WTC11 (cell line): ENCODE data around the gene DPYSL3. TPM values are rescaled to one million over a fixed set of nuclear protein-coding genes. Genes with fewer than 3 reads are reported as not detected.

ENCODE experiments used
- ATAC-seq: fragments of 200-7000 bp; cut with Tn5 transposase; 2 replicates; pipeline ENCODE4 v1.10.0; 2021; ENCODE audit warnings: mild to moderate bottlenecking, moderate library complexity
- CTCF ChIA-PET: fragments of 300-600 bp; sonication (Branson Sonifier 250); formaldehyde crosslinking; loops from one replicate; lab custom pipeline; 2021; ENCODE audit warnings: antibody characterized with exemption; lab: Charles Lee
- POLR2A ChIA-PET: fragments of 350-600 bp; sonication (Branson Sonifier 250); formaldehyde crosslinking; loops from one replicate; lab custom pipeline; 2021; ENCODE audit warnings: antibody characterized with exemption; lab: Charles Lee
- DNase-seq: peaks from one replicate; pipeline ENCODE4 v3.0.0; 2021; ENCODE audit warnings: low spot score
- H3K27ac Mint-ChIP-seq: 2 replicates; pipeline ENCODE4 v1.8.0; 2021; ENCODE audit warnings: mixed read lengths
- H3K27me3 Mint-ChIP-seq: 2 replicates; pipeline ENCODE4 v1.8.0; 2021; ENCODE audit warnings: low read depth, mild to moderate bottlenecking, moderate library complexity, mixed read lengths
- H3K36me3 Mint-ChIP-seq: 2 replicates; pipeline ENCODE4 v1.8.0; 2021; ENCODE audit warnings: mixed read lengths
- H3K4me1 Mint-ChIP-seq: 2 replicates; pipeline ENCODE4 v1.8.0; 2022; ENCODE audit warnings: mixed read lengths
- H3K4me3 Mint-ChIP-seq: 2 replicates; pipeline ENCODE4 v1.8.0; 2021; ENCODE audit warnings: mild to moderate bottlenecking, moderate library complexity, mixed read lengths
- H3K9me3 Mint-ChIP-seq: 2 replicates; pipeline ENCODE4 v1.8.0; 2021; ENCODE audit warnings: mixed read lengths
- CBFB ChIP-seq: sonication (generic); formaldehyde crosslinking; IDR thresholded peaks from 2 replicates; pipeline ENCODE4 v1.8.1; 2022; ENCODE audit warnings: mild to moderate bottlenecking, low read depth, missing genetic modification reagents
- CREB1 ChIP-seq: sonication (generic); formaldehyde crosslinking; IDR thresholded peaks from 2 replicates; pipeline ENCODE4 v1.8.0; 2023; ENCODE audit warnings: mild to moderate bottlenecking, missing genetic modification reagents
- CREM ChIP-seq: sonication (generic); formaldehyde crosslinking; IDR thresholded peaks from 2 replicates; pipeline ENCODE4 v1.8.1; 2022; ENCODE audit warnings: mild to moderate bottlenecking, missing genetic modification reagents, moderate library complexity
- ELF4 ChIP-seq: sonication (generic); formaldehyde crosslinking; IDR thresholded peaks from 2 replicates; pipeline ENCODE4 v1.8.1; 2022; ENCODE audit warnings: low read depth, mild to moderate bottlenecking, moderate library complexity, missing genetic modification reagents
- JAZF1 ChIP-seq: fragments of 250-450 bp; sonication (Bioruptor Pico); IDR thresholded peaks from 2 replicates; pipeline ENCODE4 v1.9.0; 2021; ENCODE audit warnings: moderate library complexity, mild to moderate bottlenecking, inconsistent platforms
- JUN ChIP-seq: sonication (generic); formaldehyde crosslinking; IDR thresholded peaks from 2 replicates; pipeline ENCODE4 v1.8.0; 2023; ENCODE audit warnings: mild to moderate bottlenecking, missing genetic modification reagents
- KAT7 ChIP-seq: sonication (generic); formaldehyde crosslinking; IDR thresholded peaks from 2 replicates; pipeline ENCODE4 v1.8.1; 2023; ENCODE audit warnings: missing genetic modification reagents, mild to moderate bottlenecking, borderline replicate concordance
- NFYB ChIP-seq: sonication (generic); formaldehyde crosslinking; conservative IDR thresholded peaks from 2 replicates; pipeline ENCODE4 v1.8.0; 2022; ENCODE audit warnings: low read depth, missing genetic modification reagents
- PRRX2 ChIP-seq: fragments of 250-450 bp; sonication (Bioruptor Pico); IDR thresholded peaks from 2 replicates; pipeline ENCODE4 v1.8.0; 2021; ENCODE audit warnings: mild to moderate bottlenecking
- SMAD3 ChIP-seq: sonication (generic); formaldehyde crosslinking; IDR thresholded peaks from 2 replicates; pipeline ENCODE4 v1.8.0; 2022; ENCODE audit warnings: missing genetic modification reagents, mild to moderate bottlenecking, borderline replicate concordance
- TCF7 ChIP-seq: sonication (generic); formaldehyde crosslinking; IDR thresholded peaks from 2 replicates; pipeline ENCODE4 v1.8.0; 2022; ENCODE audit warnings: mild to moderate bottlenecking, low read depth, missing genetic modification reagents, moderate library complexity
- TP53 ChIP-seq: sonication (generic); formaldehyde crosslinking; IDR thresholded peaks from 2 replicates; pipeline ENCODE4 v1.8.1; 2023; ENCODE audit warnings: mild to moderate bottlenecking, missing genetic modification reagents
- ZNF121 ChIP-seq: sonication (generic); formaldehyde crosslinking; IDR thresholded peaks from 2 replicates; pipeline ENCODE4 v1.8.0; 2023; ENCODE audit warnings: missing genetic modification reagents
- ZNF138 ChIP-seq: sonication (generic); formaldehyde crosslinking; conservative IDR thresholded peaks from 2 replicates; pipeline ENCODE4 v1.8.1; 2022; ENCODE audit warnings: mild to moderate bottlenecking, moderate library complexity, missing genetic modification reagents
- ZNF219 ChIP-seq: sonication (generic); formaldehyde crosslinking; IDR thresholded peaks from 2 replicates; pipeline ENCODE4 v1.8.0; 2023; ENCODE audit warnings: missing genetic modification reagents, mild to moderate bottlenecking, borderline replicate concordance
- ZNF317 ChIP-seq: sonication (generic); formaldehyde crosslinking; IDR thresholded peaks from 2 replicates; pipeline ENCODE4 v1.8.1; 2023; ENCODE audit warnings: low read depth, mild to moderate bottlenecking, moderate library complexity, missing genetic modification reagents, borderline replicate concordance
- ZNF671 ChIP-seq: fragments of 250-450 bp; sonication (Bioruptor Pico); IDR thresholded peaks from 2 replicates; pipeline ENCODE4 v1.8.0; 2021; ENCODE audit warnings: mild to moderate bottlenecking
- total RNA-seq: library from RNA; stranded (reverse); gene quantifications from 3 replicates; pipeline ENCODE4 v1.2.3, GENCODE V29; 2021
- TF ChIP-seq, protein P1 (sequence below): fragments of 250-450 bp; sonication (Bioruptor Pico); IDR thresholded peaks from 2 replicates; pipeline ENCODE4 v1.9.0; 2021; ENCODE audit warnings: moderate library complexity, mild to moderate bottlenecking, inconsistent platforms, borderline replicate concordance
- TF ChIP-seq, protein P2 (sequence below): sonication (generic); formaldehyde crosslinking; IDR thresholded peaks from 2 replicates; pipeline ENCODE4 v1.8.0; 2022; ENCODE audit warnings: mild to moderate bottlenecking, missing genetic modification reagents
- TF ChIP-seq, protein P3 (sequence below): sonication (generic); formaldehyde crosslinking; IDR thresholded peaks from 2 replicates; pipeline ENCODE4 v1.8.0; 2022; ENCODE audit warnings: mild to moderate bottlenecking, missing genetic modification reagents
- TF ChIP-seq, protein P4 (sequence below): fragments of 250-450 bp; sonication (Bioruptor Pico); IDR thresholded peaks from 2 replicates; pipeline ENCODE4 v1.9.0; 2021; ENCODE audit warnings: mild to moderate bottlenecking, borderline replicate concordance

DPYSL3 gene
- total RNA-seq, 1 experiment from 2014 or later: 358 TPM

DNA sequence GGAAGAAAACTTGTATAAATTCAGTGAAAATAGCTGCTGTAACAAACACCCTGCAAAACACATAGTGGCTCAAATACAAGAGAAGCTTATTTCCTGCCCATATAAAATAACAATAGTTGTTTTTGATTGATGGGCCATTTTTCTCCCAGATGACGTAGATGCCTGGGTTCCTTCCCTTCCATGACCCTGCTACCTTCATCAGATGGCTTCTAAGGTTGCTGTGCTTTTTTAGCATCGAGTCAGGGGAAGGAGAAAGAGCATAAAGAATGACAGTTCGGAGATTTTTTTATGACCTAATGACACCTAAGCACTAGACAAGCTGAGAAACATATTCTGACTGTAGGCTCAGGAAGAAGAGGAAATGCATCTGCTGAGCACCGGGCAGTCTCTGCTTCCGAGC, 34.7 kb upstream of the DPYSL3 start:
- H3K27ac Mint-ChIP-seq: no peak overlapping the region
- ATAC-seq (no peak), DNase-seq (no peak)
- peaks cover 3% of the 10 kb centered on the region for H3K9me3 Mint-ChIP-seq
- peaks cover 2% of the 10 kb centered on the region; the same call in 1 of the 2 replicates for H3K4me1 Mint-ChIP-seq
- H3K27me3 Mint-ChIP-seq: no peaks in the 10 kb centered on the region; the same call in 1 of the 2 replicates
- POLR2A ChIA-PET: no interaction called here
- H3K4me3 Mint-ChIP-seq: no peak overlapping the region
- no peak for TF ChIP-seq ZNF317 (CRISPR knock-in tag)
- no peak for TF ChIP-seq CREM (CRISPR knock-in tag)
- no peak for TF ChIP-seq ZNF138 (CRISPR knock-in tag)
- TF ChIP-seq, protein P1, sequence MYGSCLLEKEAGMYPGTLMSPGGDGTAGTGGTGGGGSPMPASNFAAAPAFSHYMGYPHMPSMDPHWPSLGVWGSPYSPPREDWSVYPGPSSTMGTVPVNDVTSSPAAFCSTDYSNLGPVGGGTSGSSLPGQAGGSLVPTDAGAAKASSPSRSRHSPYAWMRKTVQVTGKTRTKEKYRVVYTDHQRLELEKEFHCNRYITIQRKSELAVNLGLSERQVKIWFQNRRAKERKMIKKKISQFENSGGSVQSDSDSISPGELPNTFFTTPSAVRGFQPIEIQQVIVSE (CRISPR knock-in tag): no peak
- no peak for TF ChIP-seq KAT7 (CRISPR knock-in tag)
- no peak for TF ChIP-seq NFYB (CRISPR knock-in tag)
- TF ChIP-seq ZNF671 (CRISPR knock-in tag): no peak
- TF ChIP-seq ZNF219 (CRISPR knock-in tag): no peak
- TF ChIP-seq CREB1: no peak
- no peak for TF ChIP-seq ELF4 (CRISPR knock-in tag)
- TF ChIP-seq ZNF121 (CRISPR knock-in tag): no peak
- TF ChIP-seq JUN (CRISPR knock-in tag): no peak
- TF ChIP-seq, protein P2, sequence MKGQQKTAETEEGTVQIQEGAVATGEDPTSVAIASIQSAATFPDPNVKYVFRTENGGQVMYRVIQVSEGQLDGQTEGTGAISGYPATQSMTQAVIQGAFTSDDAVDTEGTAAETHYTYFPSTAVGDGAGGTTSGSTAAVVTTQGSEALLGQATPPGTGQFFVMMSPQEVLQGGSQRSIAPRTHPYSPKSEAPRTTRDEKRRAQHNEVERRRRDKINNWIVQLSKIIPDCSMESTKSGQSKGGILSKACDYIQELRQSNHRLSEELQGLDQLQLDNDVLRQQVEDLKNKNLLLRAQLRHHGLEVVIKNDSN: no peak
- no peak for TF ChIP-seq JAZF1 (CRISPR knock-in tag)
- TF ChIP-seq TP53 (CRISPR knock-in tag): no peak
- no peak for TF ChIP-seq PRRX2 (CRISPR knock-in tag)
- TF ChIP-seq CBFB (CRISPR knock-in tag): no peak
- H3K36me3 Mint-ChIP-seq: no peaks in the 10 kb centered on the region
- CTCF ChIA-PET: no interaction called here

DNA sequence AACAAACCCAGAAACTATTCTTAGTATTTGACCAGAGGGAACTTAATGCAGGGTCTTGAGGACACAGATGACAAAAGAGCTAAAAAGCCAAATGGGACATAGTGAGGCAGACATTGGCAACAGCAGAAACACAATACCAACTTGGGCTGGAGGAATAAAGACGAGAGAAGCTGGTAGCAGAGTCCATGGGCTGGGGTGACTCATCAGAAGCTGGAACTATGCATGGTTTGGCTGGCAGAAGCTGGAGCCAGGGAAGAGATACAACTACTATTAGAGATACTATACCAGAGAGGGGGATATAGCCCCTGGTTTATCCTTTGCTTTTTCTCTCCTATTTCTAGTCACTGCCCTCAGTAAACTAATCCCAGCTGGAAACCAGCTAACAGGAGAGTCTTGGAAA, 29.2 kb upstream of the DPYSL3 start:
- Mint-ChIP-seq H3K27me3 (no peaks in the 10 kb centered on the region; the same call in 1 of the 2 replicates), H3K36me3 (no peaks in the 10 kb centered on the region), H3K9me3 (no peaks in the 10 kb centered on the region)
- DNase-seq: no peak
- CTCF ChIA-PET: interaction anchor here (1.0 kb wide), 1 partner anchor 21 kb away, joined by 3 read pairs; no protein-coding TSS in a partner anchor
- TF ChIP-seq SMAD3 (no peak), TP53 (CRISPR knock-in tag) (no peak), TCF7 (CRISPR knock-in tag) (no peak), KAT7 (CRISPR knock-in tag) (no peak)
- TF ChIP-seq, protein P3, sequence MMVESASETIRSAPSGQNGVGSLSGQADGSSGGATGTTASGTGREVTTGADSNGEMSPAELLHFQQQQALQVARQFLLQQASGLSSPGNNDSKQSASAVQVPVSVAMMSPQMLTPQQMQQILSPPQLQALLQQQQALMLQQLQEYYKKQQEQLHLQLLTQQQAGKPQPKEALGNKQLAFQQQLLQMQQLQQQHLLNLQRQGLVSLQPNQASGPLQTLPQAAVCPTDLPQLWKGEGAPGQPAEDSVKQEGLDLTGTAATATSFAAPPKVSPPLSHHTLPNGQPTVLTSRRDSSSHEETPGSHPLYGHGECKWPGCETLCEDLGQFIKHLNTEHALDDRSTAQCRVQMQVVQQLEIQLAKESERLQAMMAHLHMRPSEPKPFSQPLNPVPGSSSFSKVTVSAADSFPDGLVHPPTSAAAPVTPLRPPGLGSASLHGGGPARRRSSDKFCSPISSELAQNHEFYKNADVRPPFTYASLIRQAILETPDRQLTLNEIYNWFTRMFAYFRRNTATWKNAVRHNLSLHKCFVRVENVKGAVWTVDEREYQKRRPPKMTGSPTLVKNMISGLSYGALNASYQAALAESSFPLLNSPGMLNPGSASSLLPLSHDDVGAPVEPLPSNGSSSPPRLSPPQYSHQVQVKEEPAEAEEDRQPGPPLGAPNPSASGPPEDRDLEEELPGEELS (CRISPR knock-in tag): no peak
- TF ChIP-seq, protein P4, sequence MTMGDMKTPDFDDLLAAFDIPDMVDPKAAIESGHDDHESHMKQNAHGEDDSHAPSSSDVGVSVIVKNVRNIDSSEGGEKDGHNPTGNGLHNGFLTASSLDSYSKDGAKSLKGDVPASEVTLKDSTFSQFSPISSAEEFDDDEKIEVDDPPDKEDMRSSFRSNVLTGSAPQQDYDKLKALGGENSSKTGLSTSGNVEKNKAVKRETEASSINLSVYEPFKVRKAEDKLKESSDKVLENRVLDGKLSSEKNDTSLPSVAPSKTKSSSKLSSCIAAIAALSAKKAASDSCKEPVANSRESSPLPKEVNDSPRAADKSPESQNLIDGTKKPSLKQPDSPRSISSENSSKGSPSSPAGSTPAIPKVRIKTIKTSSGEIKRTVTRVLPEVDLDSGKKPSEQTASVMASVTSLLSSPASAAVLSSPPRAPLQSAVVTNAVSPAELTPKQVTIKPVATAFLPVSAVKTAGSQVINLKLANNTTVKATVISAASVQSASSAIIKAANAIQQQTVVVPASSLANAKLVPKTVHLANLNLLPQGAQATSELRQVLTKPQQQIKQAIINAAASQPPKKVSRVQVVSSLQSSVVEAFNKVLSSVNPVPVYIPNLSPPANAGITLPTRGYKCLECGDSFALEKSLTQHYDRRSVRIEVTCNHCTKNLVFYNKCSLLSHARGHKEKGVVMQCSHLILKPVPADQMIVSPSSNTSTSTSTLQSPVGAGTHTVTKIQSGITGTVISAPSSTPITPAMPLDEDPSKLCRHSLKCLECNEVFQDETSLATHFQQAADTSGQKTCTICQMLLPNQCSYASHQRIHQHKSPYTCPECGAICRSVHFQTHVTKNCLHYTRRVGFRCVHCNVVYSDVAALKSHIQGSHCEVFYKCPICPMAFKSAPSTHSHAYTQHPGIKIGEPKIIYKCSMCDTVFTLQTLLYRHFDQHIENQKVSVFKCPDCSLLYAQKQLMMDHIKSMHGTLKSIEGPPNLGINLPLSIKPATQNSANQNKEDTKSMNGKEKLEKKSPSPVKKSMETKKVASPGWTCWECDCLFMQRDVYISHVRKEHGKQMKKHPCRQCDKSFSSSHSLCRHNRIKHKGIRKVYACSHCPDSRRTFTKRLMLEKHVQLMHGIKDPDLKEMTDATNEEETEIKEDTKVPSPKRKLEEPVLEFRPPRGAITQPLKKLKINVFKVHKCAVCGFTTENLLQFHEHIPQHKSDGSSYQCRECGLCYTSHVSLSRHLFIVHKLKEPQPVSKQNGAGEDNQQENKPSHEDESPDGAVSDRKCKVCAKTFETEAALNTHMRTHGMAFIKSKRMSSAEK (CRISPR knock-in tag): no peak
- TF ChIP-seq, all 79 proteins: peak for 0
- no peak overlapping the region for H3K27ac Mint-ChIP-seq
- H3K4me1 Mint-ChIP-seq: no peaks in the 10 kb centered on the region
- POLR2A ChIA-PET: no interaction called here
- H3K4me3 Mint-ChIP-seq: no peak overlapping the region
- no peak for ATAC-seq
